H1 (cell line): ENCODE measurements around the gene FOXN3.

Source experiments
- ASH2L ChIP-seq: fragments of 200-600, 300-600 bp; sonication (generic); IDR thresholded peaks from one replicate; pipeline ENCODE4 v1.7.1; 2017; ENCODE audit warnings: low read length
- CBX5 ChIP-seq: fragments of 300-800, 300-1000 bp; sonication (generic); IDR thresholded peaks from 2 replicates; pipeline ENCODE4 v1.7.1; 2016; ENCODE audit warnings: antibody characterized with exemption, low read length, low read depth
- EGR1 ChIP-seq: IDR thresholded peaks from 2 replicates; pipeline ENCODE4 v1.6.1; 2011; ENCODE audit warnings: low read depth, low read length, borderline replicate concordance
- EZH2 ChIP-seq: fragments of 200-600 bp; sonication (generic); IDR thresholded peaks from 2 replicates; pipeline ENCODE4 v1.7.1; 2012; ENCODE audit warnings: low read depth, mild to moderate bottlenecking, moderate library complexity, low read length, inconsistent platforms; ENCODE audit not compliant: severe bottlenecking
- POLR2A ChIP-seq, 2 experiments: IDR thresholded peaks; 1 replicate in 1 of 2; 2 replicates in 1 of 2; pipeline ENCODE4 v1.6.1; 2011; ENCODE audit warnings: low read depth in 2 of 2, low read length in 2 of 2, mild to moderate bottlenecking in 2 of 2; ENCODE audit errors: control extremely low read depth in 1 of 2
- RAD21 ChIP-seq, 2 experiments: IDR thresholded peaks in 1 of 2; conservative IDR thresholded peaks in 1 of 2; 2 replicates each; pipeline ENCODE4 v1.6.1; 2011; ENCODE audit warnings: low read depth in 2 of 2, low read length in 2 of 2, improper control_type of control experiment in 1 of 2, inconsistent platforms in 1 of 2, mild to moderate bottlenecking in 1 of 2, moderate library complexity in 1 of 2
- SP1 ChIP-seq: IDR thresholded peaks from 2 replicates; pipeline ENCODE4 v1.6.1; 2011; ENCODE audit warnings: low read depth, low read length
- TAF1 ChIP-seq: IDR thresholded peaks from 2 replicates; pipeline ENCODE4 v1.6.1; 2011; ENCODE audit warnings: mild to moderate bottlenecking, low read depth, low read length
- ZNF274 ChIP-seq: IDR thresholded peaks from 2 replicates; pipeline ENCODE4 v1.7.0; 2012; ENCODE audit warnings: low read length, borderline replicate concordance; ENCODE audit errors: extremely low read depth
- TF ChIP-seq, protein P1 (sequence below), 3 experiments: IDR thresholded peaks; 1 replicate in 2 of 3; 2 replicates in 1 of 3; pipeline versions ENCODE4 v1.5.1 to v1.6.1; 2011; ENCODE audit warnings: low read length in 3 of 3, mild to moderate bottlenecking in 3 of 3, inconsistent platforms in 2 of 3, low read depth in 1 of 3, moderate library complexity in 1 of 3; ENCODE audit not compliant: insufficient read depth in 1 of 3; ENCODE audit errors: control extremely low read depth in 1 of 3

DNA sequence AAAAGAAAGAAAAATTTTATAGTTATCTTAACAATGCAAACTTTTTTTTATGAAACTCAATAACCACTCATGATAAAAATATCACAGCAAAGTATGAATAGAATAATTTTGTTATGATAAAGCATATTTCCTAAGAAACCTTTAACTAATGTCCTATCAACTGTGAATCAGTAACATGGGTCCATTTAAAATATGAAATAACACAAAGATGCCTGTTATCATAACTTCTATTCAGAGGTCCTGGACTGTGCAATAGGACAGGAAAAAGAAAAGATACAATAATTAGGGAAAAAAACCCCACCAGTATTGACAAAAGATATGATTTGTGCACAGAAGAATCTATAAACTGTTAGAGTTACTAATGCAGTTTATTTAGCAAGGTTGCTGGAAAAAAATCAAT, 245.4 kb downstream of the FOXN3 start:
- TF ChIP-seq RAD21 (IDR thresholded peaks at IDR 0.05 in 1 of 2, conservative IDR thresholded peaks at IDR 0.05 in 1 of 2; ENCODE audit: low read depth in 2 of 2, low read length in 2 of 2), result no peak
- TF ChIP-seq EGR1, result no peak
- no peak for TF ChIP-seq ASH2L
- TF ChIP-seq ZNF274, result no peak
- TF ChIP-seq EZH2, result no peak
- TF ChIP-seq, protein P1, sequence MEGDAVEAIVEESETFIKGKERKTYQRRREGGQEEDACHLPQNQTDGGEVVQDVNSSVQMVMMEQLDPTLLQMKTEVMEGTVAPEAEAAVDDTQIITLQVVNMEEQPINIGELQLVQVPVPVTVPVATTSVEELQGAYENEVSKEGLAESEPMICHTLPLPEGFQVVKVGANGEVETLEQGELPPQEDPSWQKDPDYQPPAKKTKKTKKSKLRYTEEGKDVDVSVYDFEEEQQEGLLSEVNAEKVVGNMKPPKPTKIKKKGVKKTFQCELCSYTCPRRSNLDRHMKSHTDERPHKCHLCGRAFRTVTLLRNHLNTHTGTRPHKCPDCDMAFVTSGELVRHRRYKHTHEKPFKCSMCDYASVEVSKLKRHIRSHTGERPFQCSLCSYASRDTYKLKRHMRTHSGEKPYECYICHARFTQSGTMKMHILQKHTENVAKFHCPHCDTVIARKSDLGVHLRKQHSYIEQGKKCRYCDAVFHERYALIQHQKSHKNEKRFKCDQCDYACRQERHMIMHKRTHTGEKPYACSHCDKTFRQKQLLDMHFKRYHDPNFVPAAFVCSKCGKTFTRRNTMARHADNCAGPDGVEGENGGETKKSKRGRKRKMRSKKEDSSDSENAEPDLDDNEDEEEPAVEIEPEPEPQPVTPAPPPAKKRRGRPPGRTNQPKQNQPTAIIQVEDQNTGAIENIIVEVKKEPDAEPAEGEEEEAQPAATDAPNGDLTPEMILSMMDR (IDR thresholded peaks at IDR 0.05; ENCODE audit: control extremely low read depth in 1 of 3, insufficient read depth in 1 of 3, low read depth in 1 of 3, low read length in 3 of 3), result no peak
- no peak for TF ChIP-seq TAF1
- no peak for TF ChIP-seq POLR2A (IDR thresholded peaks at IDR 0.05; ENCODE audit: control extremely low read depth in 1 of 2, low read depth in 2 of 2, low read length in 2 of 2)
- TF ChIP-seq SP1, result no peak
- no peak for TF ChIP-seq CBX5
